ENCODE data around the gene EGR2. TPM values are rescaled to one million over a fixed set of nuclear protein-coding genes. Genes with fewer than 3 reads are reported as not detected.

The EGR2 gene
- total RNA-seq, 1 donor from 2014 or later = 6.5 TPM

GRCh38 chr10:62813453-62813852 is 2.7 kb downstream of the EGR2 start:
- Histone ChIP-seq H3K36me3 (no peaks in the 10 kb centered on the region), H3K79me2 (ENCODE audit: low read depth) (peaks cover 13% of the 10 kb centered on the region), H3K9me3 (ENCODE audit: low read depth) (no peaks in the 10 kb centered on the region), H3F3A (ENCODE audit: low read depth) (peaks cover 14% of the 10 kb centered on the region), H3K27ac (no peak overlapping the region), H4K20me1 (ENCODE audit: low read depth) (peaks cover 55% of the 10 kb centered on the region), H3K4me3 (no peak overlapping the region), H3K27me3 (peaks cover 70% of the 10 kb centered on the region), H2AFZ (replicated peaks) (no peak overlapping the region), H3K4me2 (no peak overlapping the region), H3K9ac (no peak overlapping the region), H3K4me1 (peaks cover 16% of the 10 kb centered on the region)
- no peak for DNase-seq (ENCODE audit: low spot score)
- TF ChIP-seq EZH2 (IDR thresholded peaks at IDR 0.05) = no peak
- TF ChIP-seq EZH2phosphoT487 (IDR thresholded peaks at IDR 0.05) = no peak
- no peak for TF ChIP-seq CTCF (IDR thresholded peaks at IDR 0.05)
- Mint-ChIP-seq H3K9me3 (peaks cover 5% of the 10 kb centered on the region), H3K4me3 (peak overlapping the region; percentile 95), H3K4me1 (peaks cover 29% of the 10 kb centered on the region), H3K27ac (no peak overlapping the region), H3K27me3 (ENCODE audit: insufficient read depth, low read depth) (peaks cover 35% of the 10 kb centered on the region), H3K36me3 (peaks cover 7% of the 10 kb centered on the region)

- Histone ChIP-seq H3K4me3 (no peak overlapping the region), H3K9ac (no peak overlapping the region), H3K79me2 (ENCODE audit: low read depth) (peaks cover 19% of the 10 kb centered on the region), H3K9me3 (ENCODE audit: low read depth) (no peaks in the 10 kb centered on the region), H3K4me2 (no peak overlapping the region), H3K27ac (no peak overlapping the region), H3K27me3 (peaks cover 64% of the 10 kb centered on the region), H2AFZ (replicated peaks) (no peak overlapping the region), H4K20me1 (ENCODE audit: low read depth) (peaks cover 61% of the 10 kb centered on the region), H3K36me3 (no peaks in the 10 kb centered on the region), H3K4me1 (peaks cover 19% of the 10 kb centered on the region), H3F3A (ENCODE audit: low read depth) (peaks cover 9% of the 10 kb centered on the region)
- DNase-seq (ENCODE audit: low spot score) = no peak
- H3K9me3 Mint-ChIP-seq = peaks cover 5% of the 10 kb centered on the region
- H3K27me3 Mint-ChIP-seq (ENCODE audit: insufficient read depth, low read depth) = peaks cover 31% of the 10 kb centered on the region
- H3K27ac Mint-ChIP-seq = no peak overlapping the region
- H3K4me3 Mint-ChIP-seq = no peak overlapping the region
- TF ChIP-seq EZH2phosphoT487 (IDR thresholded peaks at IDR 0.05) (no peak), CTCF (IDR thresholded peaks at IDR 0.05) (no peak), EZH2 (IDR thresholded peaks at IDR 0.05) (no peak)
- H3K4me1 Mint-ChIP-seq = peaks cover 31% of the 10 kb centered on the region
- H3K36me3 Mint-ChIP-seq = peaks cover 7% of the 10 kb centered on the region
Measured at GRCh38 chr10:62812672-62813439, 3.3 kb downstream of the EGR2 start.

- peaks cover 10% of the 10 kb centered on the region for H3K36me3 Mint-ChIP-seq
- no peak for TF ChIP-seq EZH2 (IDR thresholded peaks at IDR 0.05)
- no peak for TF ChIP-seq EZH2phosphoT487 (IDR thresholded peaks at IDR 0.05)
- no peak for TF ChIP-seq CTCF (IDR thresholded peaks at IDR 0.05)
- no peak overlapping the region for H3K27ac Mint-ChIP-seq
Measured at GRCh38 chr10:62811159-62811875, 4.8 kb downstream of the EGR2 start.

More at GRCh38 chr10:62811159-62811875, 4.8 kb downstream of the EGR2 start:
- Mint-ChIP-seq H3K4me3 (no peak overlapping the region), H3K27me3 (ENCODE audit: insufficient read depth, low read depth) (peaks cover 25% of the 10 kb centered on the region), H3K9me3 (peaks cover 5% of the 10 kb centered on the region), H3K4me1 (peaks cover 40% of the 10 kb centered on the region)
- no peak overlapping the region for H3K9ac ChIP-seq
- H3K4me3 ChIP-seq = no peak overlapping the region
- H4K20me1 ChIP-seq (ENCODE audit: low read depth) = peaks cover 70% of the 10 kb centered on the region
- no peak for DNase-seq (ENCODE audit: low spot score)
- no peaks in the 10 kb centered on the region for H3K9me3 ChIP-seq (ENCODE audit: low read depth)
- peaks cover 34% of the 10 kb centered on the region for H3K79me2 ChIP-seq (ENCODE audit: low read depth)
- H3K4me2 ChIP-seq = no peak overlapping the region
- H3K27ac ChIP-seq = no peak overlapping the region
- peaks cover 28% of the 10 kb centered on the region for H3K4me1 ChIP-seq
- H2AFZ ChIP-seq (replicated peaks) = no peak overlapping the region
- H3K27me3 ChIP-seq = peaks cover 51% of the 10 kb centered on the region
- no peaks in the 10 kb centered on the region for H3K36me3 ChIP-seq
- no peaks in the 10 kb centered on the region for H3F3A ChIP-seq (ENCODE audit: low read depth)
